HG02798 (cell line): ENCODE results near the gene DNAH2.
A peak's percentile ranks its signal among the peaks of the same experiment; 100 is the strongest.

Experiments
- ATAC-seq: cut with Tn5 transposase; IDR thresholded peaks from one replicate; pipeline ENCODE4 v1.9.1; 2021; ENCODE audit warnings: mild to moderate bottlenecking; ENCODE audit not compliant: unreplicated experiment, poor library complexity

DNAH2 gene

DNA sequence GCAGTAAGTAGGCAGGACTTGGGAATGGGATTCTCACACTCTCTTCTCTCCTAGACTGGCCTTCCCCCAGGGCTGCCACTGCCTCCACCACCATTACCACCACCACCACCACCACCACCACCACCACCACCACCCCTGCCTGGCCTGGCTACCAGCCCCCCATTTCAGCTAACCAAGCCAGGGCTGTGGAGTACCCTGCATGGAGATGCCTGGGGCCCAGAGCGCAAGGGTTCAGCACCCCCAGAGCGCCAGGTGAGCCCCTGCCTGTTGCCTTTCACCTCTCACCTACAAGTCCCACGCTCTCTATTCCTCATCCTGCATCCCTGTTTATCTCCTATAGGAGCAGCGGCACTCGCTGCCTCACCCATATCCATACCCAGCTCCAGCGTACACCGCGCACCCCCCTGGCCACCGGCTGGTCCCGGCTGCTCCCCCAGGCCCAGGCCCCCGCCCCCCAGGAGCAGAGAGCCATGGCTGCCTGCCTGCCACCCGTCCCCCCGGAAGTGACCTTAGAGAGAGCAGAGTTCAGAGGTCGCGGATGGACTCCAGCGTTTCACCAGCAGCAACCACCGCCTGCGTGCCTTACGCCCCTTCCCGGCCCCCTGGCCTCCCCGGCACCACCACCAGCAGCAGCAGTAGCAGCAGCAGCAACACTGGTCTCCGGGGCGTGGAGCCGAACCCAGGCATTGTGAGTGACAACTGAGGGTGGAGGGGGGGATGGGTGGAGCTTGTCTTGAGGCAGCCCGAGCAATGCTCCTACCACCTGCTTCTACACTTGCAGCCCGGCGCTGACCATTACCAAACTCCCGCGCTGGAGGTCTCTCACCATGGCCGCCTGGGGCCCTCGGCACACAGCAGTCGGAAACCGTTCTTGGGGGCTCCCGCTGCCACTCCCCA is 129.5 kb downstream of the DNAH2 start:
- no peak for ATAC-seq

- no peak for ATAC-seq
Observed at GRCh38 chr17:7848131-7848579, 130.6 kb downstream of the DNAH2 start.

DNA sequence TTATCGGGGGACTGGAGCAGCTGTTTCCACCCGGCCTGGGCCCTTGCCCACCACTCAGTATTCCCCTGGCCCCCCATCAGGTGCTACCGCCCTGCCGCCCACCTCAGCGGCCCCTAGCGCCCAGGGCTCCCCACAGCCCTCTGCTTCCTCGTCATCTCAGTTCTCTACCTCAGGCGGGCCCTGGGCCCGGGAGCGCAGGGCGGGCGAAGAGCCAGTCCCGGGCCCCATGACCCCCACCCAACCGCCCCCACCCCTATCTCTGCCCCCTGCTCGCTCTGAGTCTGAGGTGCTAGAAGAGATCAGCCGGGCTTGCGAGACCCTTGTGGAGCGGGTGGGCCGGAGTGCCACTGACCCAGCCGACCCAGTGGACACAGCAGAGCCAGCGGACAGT is 131.2 kb downstream of the DNAH2 start:
- no peak for ATAC-seq

GRCh38 chr17:7849130-7849750 is 131.7 kb downstream of the DNAH2 start:
- ATAC-seq = no peak

DNA sequence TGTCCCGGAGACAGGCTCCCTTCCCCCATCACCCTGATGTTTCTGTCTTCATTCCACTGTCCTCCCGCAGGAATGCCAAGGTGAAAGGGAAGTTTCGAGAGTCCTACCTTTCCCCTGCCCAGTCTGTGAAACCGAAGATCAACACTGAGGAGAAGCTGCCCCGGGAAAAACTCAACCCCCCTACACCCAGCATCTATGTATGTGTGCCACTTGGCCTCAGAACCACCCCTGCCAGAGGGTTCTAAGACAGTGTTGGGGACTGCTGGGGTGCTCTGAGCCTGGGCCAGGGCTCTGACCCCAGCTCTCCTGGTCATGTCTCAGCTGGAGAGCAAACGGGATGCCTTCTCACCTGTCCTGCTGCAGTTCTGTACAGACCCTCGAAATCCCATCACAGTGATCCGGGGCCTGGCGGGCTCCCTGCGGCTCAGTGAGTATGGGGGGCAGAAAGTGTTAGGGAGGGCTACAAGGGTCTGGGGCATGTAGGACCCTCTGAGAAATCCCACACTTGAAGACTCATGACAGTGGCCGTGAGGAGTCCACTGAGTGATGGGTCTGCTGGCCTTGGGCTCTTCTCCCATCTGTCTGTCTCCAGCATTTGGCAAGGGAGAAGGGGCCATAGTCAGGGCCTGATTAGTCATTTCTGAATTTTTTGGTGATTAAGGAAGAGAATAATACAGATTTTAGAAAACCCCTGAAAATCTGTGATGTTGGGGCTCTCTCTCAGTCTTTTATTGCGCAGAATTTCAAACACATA is 132.4 kb downstream of the DNAH2 start:
- ATAC-seq = no peak

DNA sequence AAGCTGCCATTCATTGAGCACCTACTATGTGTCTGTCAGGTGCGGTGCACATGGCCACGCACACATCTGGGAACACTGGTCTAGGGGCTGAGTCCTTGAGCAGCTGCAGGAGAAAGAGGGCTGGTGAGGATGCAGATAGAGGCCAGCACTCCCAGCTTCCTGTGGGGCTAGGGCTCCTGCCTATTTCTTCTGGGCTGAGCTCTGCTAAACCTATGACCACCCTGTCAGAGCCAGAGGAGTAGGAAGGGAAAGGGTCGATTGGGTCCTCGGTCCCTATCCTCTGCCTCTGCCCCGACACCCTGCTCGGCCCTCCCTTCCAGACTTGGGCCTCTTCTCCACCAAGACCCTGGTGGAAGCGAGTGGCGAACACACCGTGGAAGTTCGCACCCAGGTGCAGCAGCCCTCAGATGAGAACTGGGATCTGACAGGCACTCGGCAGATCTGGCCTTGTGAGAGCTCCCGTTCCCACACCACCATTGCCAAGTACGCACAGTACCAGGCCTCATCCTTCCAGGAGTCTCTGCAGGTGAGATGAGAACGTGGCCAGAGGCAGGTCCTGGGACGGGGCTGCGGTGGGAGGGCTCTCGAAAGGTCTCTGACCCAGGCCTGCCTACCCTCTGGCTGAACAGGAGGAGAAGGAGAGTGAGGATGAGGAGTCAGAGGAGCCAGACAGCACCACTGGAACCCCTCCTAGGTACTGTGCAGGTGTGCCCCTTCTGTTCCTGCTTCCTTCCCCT is 133.3 kb downstream of the DNAH2 start:
- no peak for ATAC-seq

DNA sequence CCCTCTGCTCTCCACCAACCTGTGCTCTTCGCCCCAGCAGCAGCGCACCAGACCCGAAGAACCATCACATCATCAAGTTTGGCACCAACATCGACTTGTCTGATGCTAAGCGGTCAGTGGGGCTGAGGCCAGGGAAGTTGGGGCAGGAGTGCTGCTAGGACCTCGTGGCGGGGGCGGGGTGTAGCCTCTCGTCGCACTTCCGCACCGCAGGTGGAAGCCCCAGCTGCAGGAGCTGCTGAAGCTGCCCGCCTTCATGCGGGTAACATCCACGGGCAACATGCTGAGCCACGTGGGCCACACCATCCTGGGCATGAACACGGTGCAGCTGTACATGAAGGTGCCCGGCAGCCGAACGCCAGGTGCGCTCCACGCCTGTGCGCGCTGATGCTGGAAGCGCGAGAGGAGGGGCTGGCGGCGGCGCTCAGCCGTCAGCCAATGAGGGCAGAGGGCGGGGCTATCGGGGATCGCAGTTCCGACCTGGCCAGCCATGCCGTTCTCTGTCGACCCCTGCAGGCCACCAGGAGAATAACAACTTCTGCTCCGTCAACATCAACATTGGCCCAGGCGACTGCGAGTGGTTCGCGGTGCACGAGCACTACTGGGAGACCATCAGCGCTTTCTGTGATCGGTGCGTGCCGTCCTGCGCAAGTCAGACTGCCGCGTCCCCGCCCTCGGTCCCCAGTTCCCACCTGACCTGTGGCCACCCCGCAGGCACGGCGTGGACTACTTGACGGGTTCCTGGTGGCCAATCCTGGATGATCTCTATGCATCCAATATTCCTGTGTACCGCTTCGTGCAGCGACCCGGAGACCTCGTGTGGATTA is 134.1 kb downstream of the DNAH2 start:
- ATAC-seq = peak; percentile 83

GRCh38 chr17:7852262-7852670 is 134.7 kb downstream of the DNAH2 start:
- no peak for ATAC-seq

- no peak for ATAC-seq
Observed at GRCh38 chr17:7852919-7853690, 135.6 kb downstream of the DNAH2 start.

DNA sequence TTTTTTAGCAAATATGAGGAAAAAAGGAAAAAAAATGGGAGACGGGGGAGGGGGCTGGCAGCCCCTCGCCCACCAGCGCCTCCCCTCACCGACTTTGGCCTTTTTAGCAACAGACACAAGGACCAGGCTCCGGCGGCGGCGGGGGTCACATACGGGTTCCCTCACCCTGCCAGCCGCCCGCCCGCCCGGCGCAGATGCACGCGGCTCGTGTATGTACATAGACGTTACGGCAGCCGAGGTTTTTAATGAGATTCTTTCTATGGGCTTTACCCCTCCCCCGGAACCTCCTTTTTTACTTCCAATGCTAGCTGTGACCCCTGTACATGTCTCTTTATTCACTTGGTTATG is 136.1 kb downstream of the DNAH2 start:
- ATAC-seq = no peak

DNA sequence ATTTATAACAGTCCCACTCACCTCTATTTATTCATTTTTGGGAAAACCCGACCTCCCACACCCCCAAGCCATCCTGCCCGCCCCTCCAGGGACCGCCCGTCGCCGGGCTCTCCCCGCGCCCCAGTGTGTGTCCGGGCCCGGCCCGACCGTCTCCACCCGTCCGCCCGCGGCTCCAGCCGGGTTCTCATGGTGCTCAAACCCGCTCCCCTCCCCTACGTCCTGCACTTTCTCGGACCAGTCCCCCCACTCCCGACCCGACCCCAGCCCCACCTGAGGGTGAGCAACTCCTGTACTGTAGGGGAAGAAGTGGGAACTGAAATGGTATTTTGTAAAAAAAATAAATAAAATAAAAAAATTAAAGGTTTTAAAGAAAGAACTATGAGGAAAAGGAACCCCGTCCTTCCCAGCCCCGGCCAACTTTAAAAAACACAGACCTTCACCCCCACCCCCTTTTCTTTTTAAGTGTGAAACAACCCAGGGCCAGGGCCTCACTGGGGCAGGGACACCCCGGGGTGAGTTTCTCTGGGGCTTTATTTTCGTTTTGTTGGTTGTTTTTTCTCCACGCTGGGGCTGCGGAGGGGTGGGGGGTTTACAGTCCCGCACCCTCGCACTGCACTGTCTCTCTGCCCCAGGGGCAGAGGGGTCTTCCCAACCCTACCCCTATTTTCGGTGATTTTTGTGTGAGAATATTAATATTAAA is 136.7 kb downstream of the DNAH2 start:
- no peak for ATAC-seq

GRCh38 chr17:7854851-7855659 is 137.5 kb downstream of the DNAH2 start, which contains the start of gene TMEM88:
Gene TMEM88 (plus strand): TSS chr17:7855066. CDS start chr17:7855075, 9 bp downstream.
- ATAC-seq = no peak

GRCh38 chr17:7855660-7856010 is 138.1 kb downstream of the DNAH2 start:
- no peak for ATAC-seq

- ATAC-seq = no peak
Observed at GRCh38 chr17:7856011-7856810, 138.7 kb downstream of the DNAH2 start.

GRCh38 chr17:7856811-7857712 is 139.5 kb downstream of the DNAH2 start, which contains the start of gene NAA38:
Gene NAA38 (minus strand): TSS chr17:7857559. CDS start chr17:7857463, 96 bp downstream.
- ATAC-seq = peak; percentile 79
